Left hindlimb (tissue), 1 donor: Measurements from ENCODE around the gene CYP26A1.
A peak's percentile ranks its signal among the peaks of the same experiment; 100 is the strongest.

ENCODE experiments used
- DNase-seq: peaks from one replicate; pipeline ENCODE4 v3.0.0-alpha.2; 2018

Gene CYP26A1

DNA sequence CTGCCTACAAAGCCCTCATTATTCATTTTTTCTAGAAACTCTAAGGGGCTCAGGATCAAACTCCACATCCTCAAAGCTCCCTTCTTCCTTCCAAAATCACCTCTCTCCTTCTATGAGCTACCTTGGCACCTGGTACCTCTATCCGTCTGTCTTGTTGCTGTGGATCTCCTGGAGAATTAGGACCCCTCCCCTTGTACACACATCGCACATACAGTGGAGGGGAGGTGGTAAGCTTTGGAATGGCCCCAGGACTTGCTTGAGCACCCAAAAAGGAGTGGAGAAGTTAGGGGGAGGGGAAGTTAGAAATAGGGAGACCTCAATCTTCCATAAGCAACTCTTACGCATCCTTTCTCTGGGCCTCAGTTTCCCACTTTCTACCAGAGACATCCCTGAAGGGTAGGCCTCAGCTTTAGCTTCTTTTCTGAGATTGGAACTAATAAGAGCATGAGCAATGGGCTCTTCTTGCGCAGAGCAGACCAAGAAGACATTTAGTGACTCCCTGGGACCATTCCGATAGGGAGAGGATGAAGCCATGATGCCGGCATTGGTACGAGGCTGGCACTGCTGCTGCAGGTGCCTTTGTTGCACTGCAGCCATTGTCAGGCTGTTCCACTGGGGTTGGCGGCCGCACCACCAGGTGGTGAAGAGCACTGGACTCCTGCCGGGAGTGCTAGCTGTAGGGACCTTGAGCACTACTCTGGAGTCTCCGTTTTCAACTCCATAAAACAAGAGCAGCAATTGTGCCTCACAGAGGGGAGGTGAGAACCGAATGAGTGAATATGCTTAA is 8.6 kb upstream of the CYP26A1 start:
- DNase-seq = peak; percentile 23

DNA sequence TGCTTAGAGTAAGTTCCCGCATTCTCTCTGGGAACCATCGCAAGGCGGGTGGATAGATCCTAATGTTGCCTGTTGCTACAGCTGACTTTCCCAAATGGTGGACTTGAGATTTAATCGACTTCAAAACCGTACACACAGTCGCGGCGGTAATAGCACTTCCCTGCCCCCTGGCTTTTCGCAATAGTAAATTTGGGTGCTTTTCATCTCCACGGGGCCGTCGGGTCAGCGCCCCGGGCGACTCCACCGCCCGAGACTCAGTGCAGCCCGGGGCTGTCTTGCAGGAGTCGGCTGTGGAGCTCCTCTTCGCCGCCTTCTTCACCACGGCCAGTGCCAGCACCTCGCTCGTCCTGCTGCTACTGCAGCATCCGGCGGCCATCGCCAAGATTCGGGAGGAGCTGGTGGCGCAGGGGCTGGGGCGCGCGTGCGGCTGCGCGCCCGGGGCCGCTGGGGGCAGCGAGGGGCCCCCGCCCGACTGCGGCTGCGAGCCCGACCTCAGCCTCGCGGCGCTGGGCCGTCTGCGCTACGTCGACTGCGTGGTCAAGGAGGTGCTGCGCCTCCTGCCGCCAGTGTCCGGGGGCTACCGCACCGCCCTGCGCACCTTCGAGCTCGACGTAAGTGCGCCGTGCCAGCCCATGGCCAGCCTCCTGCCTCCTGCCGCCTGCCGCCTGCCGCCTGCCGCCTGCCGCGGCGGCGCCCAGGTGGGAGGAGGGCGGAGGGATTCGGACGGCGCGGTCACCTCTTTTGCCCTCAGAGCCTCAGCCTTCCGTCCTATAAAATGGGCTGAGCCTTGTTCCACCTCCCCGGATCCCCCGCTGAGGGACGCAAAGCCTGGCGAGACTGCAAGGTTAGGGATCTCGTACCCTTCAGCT is 7.8 kb upstream of the CYP26A1 start:
- peak; percentile 28 for DNase-seq

DNA sequence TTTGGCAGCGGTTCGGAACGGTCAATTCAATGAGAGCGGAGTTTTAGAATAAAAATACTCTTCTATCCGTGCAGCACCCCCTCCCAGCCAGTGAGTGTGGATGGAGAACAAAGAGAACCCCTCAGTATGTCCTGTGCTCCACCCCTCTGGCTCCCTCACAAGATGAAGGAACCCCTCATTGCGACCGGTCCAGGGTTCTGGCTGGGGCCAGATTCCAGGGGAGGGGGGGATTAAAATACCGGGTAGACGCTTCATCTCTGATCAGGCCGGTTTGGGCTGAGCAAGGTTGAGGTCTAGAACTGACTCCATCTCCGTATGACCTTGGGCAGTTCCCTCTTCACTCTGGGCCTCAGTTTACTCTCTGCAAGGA is 7.2 kb upstream of the CYP26A1 start:
- DNase-seq = no peak

GRCh38 chr10:93067443-93068365 is 6.0 kb upstream of the CYP26A1 start:
- no peak for DNase-seq

- no peak for DNase-seq
Measured at GRCh38 chr10:93068411-93069244, 5.1 kb upstream of the CYP26A1 start.

DNA sequence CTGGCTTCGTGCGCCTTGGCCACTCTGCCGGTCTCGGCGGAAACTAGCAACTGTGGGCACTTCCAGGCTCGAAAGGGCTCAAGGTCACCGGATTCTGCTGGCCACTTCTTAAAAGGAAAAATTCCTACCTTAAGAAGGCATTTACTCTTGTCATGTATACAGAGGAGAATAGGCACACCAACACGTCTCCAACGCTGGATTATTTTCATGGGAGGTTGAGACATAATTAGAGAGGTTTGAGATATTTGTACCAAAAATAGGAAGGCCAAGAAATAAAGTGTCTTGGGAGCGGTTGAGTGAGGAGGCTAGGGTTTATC is 4.5 kb upstream of the CYP26A1 start:
- DNase-seq = no peak

DNA sequence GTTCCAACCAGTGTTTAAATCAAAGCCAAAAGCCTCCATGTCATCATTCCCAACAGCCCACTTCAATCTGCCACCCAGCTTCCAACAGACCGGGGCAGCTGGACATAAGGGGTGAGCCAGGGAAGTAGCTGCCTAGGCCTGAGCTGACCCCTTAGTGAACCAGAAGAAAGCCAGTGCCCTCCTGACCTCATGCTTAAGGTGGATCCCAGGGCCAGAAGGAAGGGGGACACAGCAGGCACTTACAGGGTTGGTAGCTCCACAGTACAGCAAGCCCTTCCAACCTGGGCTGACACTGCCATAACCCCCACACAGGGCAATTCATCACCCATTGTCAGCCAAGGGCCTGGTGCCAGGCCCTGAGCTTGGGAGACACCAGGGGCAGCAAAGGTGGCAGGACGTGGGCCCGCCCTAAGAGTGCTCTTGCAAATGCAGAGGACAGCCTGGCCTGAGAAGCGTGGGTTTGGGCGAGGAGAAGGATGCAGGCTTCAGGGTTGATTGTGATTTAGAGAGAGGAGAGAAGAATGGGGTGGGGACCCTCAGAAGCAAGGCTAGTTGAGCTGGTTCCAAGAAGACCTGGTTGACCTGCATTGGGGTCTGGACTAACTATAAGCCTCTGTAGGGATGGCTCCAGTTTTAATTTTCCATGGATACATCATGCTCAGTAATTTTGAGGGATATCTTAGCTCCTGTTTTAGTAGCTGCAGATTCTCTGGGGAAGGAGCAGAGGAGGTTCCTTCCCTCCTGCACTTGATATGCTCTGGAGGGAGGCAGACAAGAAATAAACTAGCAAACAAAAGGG is 3.1 kb upstream of the CYP26A1 start:
- no peak for DNase-seq

DNA sequence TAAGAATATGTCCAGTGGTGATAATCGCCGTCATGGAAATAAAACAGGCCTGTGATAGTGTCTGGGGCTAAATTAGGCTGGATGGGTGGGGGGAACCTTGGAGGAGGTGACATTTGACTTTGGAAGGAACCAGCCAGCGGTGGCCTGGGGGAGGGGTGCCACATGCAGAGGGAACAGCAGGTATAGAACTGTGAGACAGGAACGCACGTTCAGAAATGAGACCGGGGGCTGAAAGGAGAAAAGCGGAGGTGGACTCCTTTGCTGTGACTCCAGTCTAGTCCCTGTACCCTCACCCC is 2.6 kb upstream of the CYP26A1 start:
- DNase-seq = no peak

GRCh38 chr10:93071674-93072224 is 1.9 kb upstream of the CYP26A1 start:
- no peak for DNase-seq

- no peak for DNase-seq
Measured at GRCh38 chr10:93072225-93072712, 1.4 kb upstream of the CYP26A1 start.

- DNase-seq = no peak
Measured at GRCh38 chr10:93072713-93073538, 767 bp upstream of the CYP26A1 start.

GRCh38 chr10:93074147-93074596 is 479 bp downstream of the CYP26A1 start:
- no peak for DNase-seq

GRCh38 chr10:93074597-93075368 is 1.1 kb downstream of the CYP26A1 start:
- no peak for DNase-seq

- no peak for DNase-seq
Measured at GRCh38 chr10:93075369-93076221, 1.9 kb downstream of the CYP26A1 start.

DNA sequence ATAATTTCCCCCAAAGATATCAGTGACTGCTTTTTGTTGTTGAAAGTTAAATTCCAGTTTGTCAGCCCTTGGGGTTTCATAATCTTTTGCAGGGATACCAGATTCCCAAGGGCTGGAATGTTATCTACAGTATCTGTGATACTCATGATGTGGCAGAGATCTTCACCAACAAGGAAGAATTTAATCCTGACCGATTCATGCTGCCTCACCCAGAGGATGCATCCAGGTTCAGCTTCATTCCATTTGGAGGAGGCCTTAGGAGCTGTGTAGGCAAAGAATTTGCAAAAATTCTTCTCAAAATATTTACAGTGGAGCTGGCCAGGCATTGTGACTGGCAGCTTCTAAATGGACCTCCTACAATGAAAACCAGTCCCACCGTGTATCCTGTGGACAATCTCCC is 3.2 kb downstream of the CYP26A1 start:
- DNase-seq = no peak

- DNase-seq = no peak
Measured at GRCh38 chr10:93077860-93078337, 4.2 kb downstream of the CYP26A1 start.

- DNase-seq = no peak
Measured at GRCh38 chr10:93079663-93080349, 6.1 kb downstream of the CYP26A1 start.
